Left ventricle myocardium superior (tissue), 1 donor: ENCODE data around the gene ERC2. TPM values are rescaled to one million over a fixed set of nuclear protein-coding genes. Genes with fewer than 3 reads are reported as not detected.

ENCODE experiments used
- ATAC-seq: fragments of 200-7000 bp; cut with Tn5 transposase; one replicate; pipeline ENCODE4 v1.9.1; 2020; ENCODE audit warnings: mild to moderate bottlenecking, moderate library complexity
- DNase-seq: peaks from one replicate; pipeline ENCODE4 v3.0.0-alpha.2; 2020
- intact Hi-C: fragments of 100-400 bp; cut with micrococcal nuclease; formaldehyde crosslinking; loops from one replicate; pipeline ENCODE4 v1.11.0; 2022
- total RNA-seq: library from RNA; stranded (reverse); fragmentation: NEBNext Ultra II Directional; extraction: Animal tissue kit (Norgen Biotek cat#: 25700); gene quantifications from one replicate; pipeline ENCODE4 v1.2.1, GENCODE V29; 2021
- donor health status: DM: no; HTN: yes; CAD: no; lungs with severe emphysema.

Gene ERC2
- total RNA-seq, 1 donor from 2014 or later = 0.94 TPM

- intact Hi-C loops = no loop called here
- no peak for DNase-seq
- ATAC-seq = no peak
Measured at GRCh38 chr3:55702822-55703221, 765.4 kb downstream of the ERC2 start.

DNA sequence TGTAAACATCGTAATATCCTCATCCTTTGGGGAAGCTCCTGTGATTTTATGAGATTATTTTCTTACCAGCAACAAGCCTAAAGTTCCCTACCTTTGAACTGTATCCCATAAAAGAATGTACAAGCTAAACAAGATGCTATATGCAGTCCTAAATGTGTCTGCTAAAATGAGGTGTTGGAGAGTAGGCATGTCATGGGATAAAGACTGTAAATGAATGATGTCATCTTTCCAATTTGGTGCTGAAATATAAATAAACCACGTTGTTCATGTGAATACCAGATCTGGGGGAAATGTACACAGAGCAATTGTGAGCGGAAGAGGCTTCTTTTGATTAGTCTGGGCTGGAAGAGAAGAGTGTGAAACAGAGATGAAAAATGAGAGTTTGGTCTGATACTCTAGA is 766.3 kb downstream of the ERC2 start:
- DNase-seq (no peak), ATAC-seq (no peak)
- intact Hi-C loops = no loop called here

DNA sequence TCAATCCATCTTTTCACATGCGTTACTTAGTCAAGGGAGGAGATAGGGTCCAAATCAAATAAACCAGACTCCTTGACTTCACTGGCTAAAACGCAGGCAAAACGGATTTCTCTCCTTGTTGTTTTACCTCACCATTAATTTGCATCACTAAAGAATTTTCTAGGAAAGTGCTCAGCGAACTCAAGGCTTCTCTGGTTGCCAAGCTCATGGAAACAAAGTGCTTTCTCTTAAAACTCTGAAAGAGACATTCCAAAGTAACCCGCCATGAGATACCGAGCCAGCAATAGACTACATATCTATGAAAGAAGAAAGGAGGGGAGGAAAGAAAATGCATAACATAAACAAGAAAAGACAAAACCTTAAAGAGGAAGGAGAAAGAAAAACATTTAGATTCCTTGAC is 769.4 kb downstream of the ERC2 start:
- intact Hi-C loops = no loop called here
- ATAC-seq = no peak
- no peak for DNase-seq

- DNase-seq = no peak
- no peak for ATAC-seq
- intact Hi-C loops = no loop called here
Measured at GRCh38 chr3:55697177-55697865, 770.9 kb downstream of the ERC2 start.

GRCh38 chr3:55692957-55693558 is 775.2 kb downstream of the ERC2 start:
- intact Hi-C loops = no loop called here
- ATAC-seq = no peak
- DNase-seq = no peak

- DNase-seq (no peak), ATAC-seq (no peak)
- intact Hi-C loops = no loop called here
Measured at GRCh38 chr3:55692295-55692956, 775.8 kb downstream of the ERC2 start.

- DNase-seq (no peak), ATAC-seq (no peak)
- intact Hi-C loops = no loop called here
Measured at GRCh38 chr3:55691141-55691540, 777.1 kb downstream of the ERC2 start.

DNA sequence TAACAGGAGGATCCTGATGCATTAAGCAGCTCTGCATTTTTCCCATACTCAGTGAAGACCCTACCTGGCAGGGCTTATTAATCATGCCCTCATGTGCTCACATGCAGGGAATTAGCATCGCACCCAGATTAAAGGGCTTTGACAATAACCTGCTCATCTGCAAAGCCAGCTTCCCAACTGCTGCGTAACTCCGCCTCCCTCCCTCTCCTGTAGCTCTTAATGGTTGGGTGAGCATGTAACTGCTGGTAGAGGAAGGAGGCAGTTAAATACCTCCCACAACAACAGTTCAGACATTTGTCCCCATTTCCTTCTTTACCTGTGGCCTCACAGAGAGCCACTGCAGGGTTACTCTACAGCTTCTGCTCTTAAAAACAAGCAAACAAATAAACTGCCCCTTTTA is 777.5 kb downstream of the ERC2 start:
- ATAC-seq (no peak), DNase-seq (no peak)
- intact Hi-C loops = no loop called here

DNA sequence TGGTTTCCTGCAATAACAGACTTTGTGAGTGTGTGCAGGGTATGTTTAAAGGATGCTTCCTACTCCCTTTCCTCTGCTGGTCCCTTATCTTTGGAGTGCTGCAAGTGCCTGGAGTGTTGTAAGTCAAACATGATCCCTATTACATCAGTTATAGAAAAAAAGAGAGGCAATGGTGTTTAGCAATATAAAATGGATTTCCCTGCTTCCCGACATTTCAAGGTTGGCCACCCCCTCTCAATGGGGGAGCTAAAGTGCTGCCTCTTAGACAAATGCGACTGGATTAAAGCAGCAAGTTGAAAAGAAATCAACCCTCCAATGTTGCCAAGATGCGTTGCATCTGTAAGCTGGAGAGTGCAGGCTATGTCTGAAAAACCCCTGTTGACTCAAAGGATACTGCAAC is 778.1 kb downstream of the ERC2 start:
- ATAC-seq = no peak
- intact Hi-C loops = no loop called here

DNA sequence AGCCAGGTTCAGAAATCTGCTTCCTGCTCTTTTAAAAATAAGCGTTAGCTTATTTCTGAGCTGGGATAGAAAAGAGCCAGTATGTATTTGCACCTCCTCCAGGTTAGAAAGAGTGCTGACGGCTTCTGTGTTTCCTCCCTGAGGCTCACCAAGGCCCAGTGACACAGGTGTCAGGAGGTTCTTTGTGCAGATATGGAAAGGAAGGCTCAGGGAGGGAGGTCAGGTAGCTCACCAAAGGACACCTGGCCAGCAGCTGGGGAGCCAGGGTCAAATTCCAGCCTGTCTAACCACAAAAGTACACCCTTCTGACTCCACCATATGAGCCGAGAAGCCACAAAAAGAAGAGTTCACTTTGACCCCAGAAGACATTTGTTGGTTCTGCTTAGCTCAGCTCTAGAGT is 780.1 kb downstream of the ERC2 start:
- no peak for DNase-seq
- ATAC-seq = no peak
- intact Hi-C loops = no loop called here

More for the DNA sequence above, 778.1 kb downstream of the ERC2 start:
- DNase-seq = no peak

DNA sequence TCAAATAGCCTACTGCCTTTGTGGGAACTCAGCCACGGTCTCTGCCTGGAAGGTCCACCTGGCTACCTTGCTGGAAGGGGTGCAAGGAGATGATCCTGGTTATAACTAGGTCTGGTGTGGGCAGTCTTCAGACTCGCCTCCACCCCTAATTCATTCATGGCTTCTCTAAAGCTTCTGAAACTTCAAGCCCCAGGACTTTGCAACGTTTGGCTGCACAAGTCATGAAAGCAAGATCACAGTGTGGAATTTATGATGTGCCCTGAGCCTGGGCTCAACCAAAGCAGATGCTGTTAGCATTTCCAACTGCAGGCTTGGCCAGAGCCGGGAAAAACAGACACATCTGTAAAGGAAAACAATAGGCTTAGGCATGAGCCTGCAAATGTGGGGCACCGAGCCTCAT is 780.7 kb downstream of the ERC2 start:
- intact Hi-C loops = no loop called here
- no peak for DNase-seq
- ATAC-seq = no peak

DNA sequence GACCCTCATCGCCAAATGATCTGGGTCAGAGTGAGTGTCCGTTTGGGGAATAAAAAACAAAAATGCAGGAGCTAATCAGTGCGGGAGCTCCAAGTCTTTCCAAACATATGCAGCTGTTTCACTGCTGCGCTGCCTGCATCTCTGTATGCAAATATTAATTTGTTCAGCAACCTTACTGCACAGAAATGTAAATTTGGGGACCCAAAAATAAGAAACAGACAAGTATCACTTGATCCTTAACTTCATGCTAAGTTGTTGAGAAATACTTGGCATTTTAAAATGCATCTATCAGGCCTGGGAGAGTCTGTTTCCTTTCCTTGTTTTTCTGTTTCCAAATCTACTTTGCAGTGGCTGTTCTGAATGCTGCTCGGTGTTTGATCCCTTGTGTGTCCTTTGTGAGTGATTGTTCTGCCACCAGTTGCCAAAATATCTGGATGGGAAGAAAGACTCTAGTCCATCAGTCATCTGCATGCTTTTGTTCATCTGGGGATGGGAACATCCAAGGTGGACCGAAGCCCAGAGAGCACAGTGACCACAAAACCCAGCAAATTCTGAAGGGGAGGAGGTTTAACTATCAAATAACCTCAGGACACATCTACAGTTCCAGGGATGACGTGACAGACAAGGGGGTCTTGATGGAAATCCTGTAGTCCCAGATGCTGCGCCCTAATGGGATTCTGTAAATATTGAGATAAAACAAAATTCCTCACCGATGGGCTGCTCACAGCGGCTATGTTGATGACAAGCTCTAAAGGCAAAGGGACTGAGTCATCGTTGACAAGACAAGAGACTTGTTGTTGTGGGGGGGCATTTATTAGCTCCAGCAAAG is 781.6 kb downstream of the ERC2 start:
- no peak for DNase-seq
- no peak for ATAC-seq
- intact Hi-C loops = no loop called here

DNA sequence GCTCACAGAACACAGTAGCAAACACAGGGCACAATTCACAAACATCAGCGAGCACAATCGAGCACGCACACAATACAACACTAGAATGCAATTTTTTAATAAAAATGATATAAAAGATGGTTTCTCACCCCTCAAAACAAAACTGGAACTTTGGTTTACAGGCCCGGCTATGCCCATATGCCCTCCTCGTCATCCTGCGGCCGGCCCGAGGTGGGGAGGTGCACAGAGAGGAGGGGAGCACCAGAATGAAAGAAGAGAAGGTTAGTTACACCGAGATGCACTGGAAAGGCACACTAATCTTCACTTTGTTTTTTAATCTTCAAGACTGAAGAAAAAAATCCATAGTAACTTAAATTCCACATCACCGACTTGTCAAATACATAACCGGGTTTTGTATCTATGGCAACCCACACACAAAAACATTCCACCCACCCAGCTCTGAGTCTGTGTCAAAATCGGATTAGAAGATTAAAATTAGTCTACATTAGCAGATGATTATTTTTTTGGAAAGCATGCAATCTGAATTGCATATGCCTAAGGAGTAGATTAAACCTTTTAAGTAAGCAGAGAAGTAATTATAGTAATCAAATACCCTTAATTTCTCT is 784.5 kb downstream of the ERC2 start:
- ATAC-seq = no peak
- intact Hi-C loops = no loop called here
- DNase-seq = no peak

DNA sequence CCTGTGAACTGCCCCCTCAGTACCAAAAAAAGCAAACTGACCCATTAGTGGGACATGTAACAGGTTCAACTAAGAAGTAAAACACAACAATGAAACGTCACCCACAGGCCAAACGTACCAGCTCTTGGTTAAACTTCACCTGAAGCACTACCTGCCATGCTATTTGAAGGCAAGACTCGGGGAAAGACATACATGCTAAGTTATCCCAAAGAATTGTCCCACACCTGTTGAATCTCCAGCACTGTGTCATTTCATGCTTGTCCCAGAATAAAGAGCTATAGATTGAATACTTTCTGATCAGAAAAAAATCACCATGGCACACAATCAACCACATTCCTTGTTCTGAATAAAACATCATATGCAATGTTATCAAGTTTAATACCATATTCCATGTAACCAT is 785.8 kb downstream of the ERC2 start:
- intact Hi-C loops = no loop called here
- no peak for DNase-seq
- ATAC-seq = no peak

DNA sequence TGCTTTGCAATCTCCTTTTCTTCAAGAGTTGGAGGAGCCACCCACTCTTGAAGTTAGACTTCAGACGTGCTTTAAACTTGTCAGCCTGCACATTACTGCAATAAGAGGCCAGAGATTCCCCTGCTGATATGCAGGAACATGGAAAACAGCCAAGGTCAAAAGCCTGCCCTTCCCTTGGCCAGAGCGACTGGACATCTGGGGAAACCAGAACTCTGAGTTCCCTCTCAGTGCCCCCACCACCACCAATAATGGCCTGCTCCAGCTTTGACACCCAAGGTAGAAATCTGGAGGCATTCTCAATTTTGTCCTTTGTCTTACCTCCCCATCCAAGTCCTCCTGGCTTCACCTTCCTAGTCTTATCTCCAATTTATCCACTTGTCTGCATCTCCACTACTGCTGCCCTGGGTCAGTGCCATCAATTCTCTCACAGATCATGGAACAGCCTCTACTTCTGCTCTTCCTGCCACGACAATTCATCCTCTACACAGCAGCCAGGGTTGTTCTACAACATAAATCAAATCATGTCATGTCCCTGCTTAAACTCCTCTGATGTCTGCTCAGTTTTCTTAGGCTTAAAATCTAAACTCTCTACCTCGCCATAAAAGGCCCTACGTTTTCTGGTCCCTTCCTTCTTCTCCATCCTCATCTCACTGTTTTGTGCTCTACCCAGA is 789.6 kb downstream of the ERC2 start:
- intact Hi-C loops = no loop called here
- DNase-seq (no peak), ATAC-seq (no peak)

GRCh38 chr3:55676643-55677042 is 791.6 kb downstream of the ERC2 start:
- ATAC-seq = no peak
- intact Hi-C loops = no loop called here

GRCh38 chr3:55675478-55675877 is 792.8 kb downstream of the ERC2 start:
- intact Hi-C loops = no loop called here
- ATAC-seq (no peak), DNase-seq (no peak)

More at GRCh38 chr3:55676643-55677042, 791.6 kb downstream of the ERC2 start:
- DNase-seq = no peak

- intact Hi-C loops = no loop called here
- DNase-seq (no peak), ATAC-seq (no peak)
Measured at GRCh38 chr3:55673764-55674163, 794.5 kb downstream of the ERC2 start.

DNA sequence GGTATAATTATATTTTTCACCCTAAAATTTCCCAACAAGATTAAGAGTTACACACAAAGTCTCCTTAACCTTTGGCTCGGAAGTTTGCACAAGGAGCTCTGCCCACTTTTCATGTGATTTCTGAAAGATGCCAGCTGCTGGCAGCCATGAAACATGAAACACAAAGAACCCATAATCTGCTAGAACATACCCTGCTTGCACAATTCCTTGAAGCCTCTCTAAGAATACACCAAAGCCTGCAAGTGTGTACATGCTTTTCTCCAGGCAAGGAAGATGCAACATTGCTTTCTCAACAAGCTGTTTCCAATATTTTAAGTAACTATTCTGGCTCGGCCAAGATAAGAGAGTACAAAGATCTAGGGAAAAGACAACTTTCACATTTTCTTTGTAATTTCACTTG is 799.1 kb downstream of the ERC2 start:
- no peak for ATAC-seq
- intact Hi-C loops = no loop called here

More for the DNA sequence above, 799.1 kb downstream of the ERC2 start:
- no peak for DNase-seq
